ENCODE results near the gene CXADR. TPM values are rescaled to one million over a fixed set of nuclear protein-coding genes. Genes with fewer than 3 reads are reported as not detected.

Gene CXADR
- total RNA-seq, 4 donors from 2014 or later: 1.3 to 29.9 (median 17.9) TPM

DNA sequence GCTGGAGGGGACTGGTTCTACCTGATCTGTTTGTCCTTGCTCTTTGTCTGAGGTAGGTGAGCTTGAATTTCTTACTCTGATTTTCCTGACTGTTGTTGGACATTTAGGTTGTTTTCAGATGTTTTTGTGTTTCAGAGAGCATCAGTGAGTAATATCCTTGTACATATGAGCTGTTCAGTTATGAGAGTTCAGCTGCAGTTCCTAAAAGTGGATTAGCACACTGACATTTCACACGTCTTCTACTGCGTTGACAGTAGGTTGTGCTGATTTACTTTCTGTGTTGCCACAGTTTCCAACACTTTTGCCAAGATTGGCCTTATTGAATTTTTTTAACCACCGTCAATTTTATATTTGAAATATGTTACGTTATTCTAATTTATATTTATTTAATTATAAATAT is 27.7 kb downstream of the CXADR start:
- no peaks in the 10 kb centered on the region for H3K4me1 ChIP-seq
- H3K27ac ChIP-seq: no peak overlapping the region
- H3K9me3 ChIP-seq: no peaks in the 10 kb centered on the region
- no peak for DNase-seq
- no peaks in the 10 kb centered on the region for H3K27me3 ChIP-seq
- no peaks in the 10 kb centered on the region for H3K36me3 ChIP-seq
- TF ChIP-seq, protein P1, sequence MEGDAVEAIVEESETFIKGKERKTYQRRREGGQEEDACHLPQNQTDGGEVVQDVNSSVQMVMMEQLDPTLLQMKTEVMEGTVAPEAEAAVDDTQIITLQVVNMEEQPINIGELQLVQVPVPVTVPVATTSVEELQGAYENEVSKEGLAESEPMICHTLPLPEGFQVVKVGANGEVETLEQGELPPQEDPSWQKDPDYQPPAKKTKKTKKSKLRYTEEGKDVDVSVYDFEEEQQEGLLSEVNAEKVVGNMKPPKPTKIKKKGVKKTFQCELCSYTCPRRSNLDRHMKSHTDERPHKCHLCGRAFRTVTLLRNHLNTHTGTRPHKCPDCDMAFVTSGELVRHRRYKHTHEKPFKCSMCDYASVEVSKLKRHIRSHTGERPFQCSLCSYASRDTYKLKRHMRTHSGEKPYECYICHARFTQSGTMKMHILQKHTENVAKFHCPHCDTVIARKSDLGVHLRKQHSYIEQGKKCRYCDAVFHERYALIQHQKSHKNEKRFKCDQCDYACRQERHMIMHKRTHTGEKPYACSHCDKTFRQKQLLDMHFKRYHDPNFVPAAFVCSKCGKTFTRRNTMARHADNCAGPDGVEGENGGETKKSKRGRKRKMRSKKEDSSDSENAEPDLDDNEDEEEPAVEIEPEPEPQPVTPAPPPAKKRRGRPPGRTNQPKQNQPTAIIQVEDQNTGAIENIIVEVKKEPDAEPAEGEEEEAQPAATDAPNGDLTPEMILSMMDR (IDR thresholded peaks at IDR 0.05): no peak
- intact Hi-C loops (cut with DNase I; ENCODE audit: low total_unique reads): no loop called here
- H3K4me3 ChIP-seq: no peak overlapping the region

DNA sequence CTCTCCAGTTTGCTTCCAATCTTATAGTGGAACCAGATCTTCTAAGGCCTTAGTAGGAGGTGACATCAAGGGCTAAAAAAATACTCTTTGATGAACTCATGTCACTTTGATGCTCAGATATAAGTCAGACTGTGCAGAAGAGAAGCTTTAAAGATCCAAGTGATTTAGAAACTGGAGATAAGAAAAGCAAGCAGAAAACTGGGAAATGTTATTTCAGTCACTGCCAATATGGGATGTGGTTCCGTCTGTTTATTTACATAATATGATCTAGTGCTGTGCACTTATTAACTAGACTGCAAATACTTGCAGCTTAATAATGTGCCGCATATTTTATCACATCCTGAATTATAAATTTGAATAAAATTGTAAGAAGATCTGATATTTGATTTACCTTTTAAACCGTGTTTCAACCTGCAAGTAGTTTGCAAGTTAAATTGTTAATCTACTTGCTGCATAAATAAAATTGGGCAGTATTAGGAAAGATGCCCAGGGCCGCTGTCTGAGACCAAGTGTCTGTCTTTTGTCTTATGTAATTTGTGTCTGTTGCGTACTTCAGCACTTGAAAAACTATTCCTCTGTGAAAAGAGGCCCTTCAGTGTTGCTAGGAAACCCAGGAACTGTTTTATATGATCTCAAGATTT is 29.6 kb downstream of the CXADR start:
- H3K27me3 ChIP-seq: no peaks in the 10 kb centered on the region
- H3K36me3 ChIP-seq: no peaks in the 10 kb centered on the region
- H3K4me3 ChIP-seq: no peak overlapping the region
- peak overlapping the region; percentile 15 to 47 for H3K27ac ChIP-seq
- no peaks in the 10 kb centered on the region for H3K4me1 ChIP-seq
- TF ChIP-seq POLR2A (IDR thresholded peaks at IDR 0.05): no peak
- TF ChIP-seq, protein P1 (IDR thresholded peaks at IDR 0.05): no peak
- no peaks in the 10 kb centered on the region for H3K9me3 ChIP-seq
- DNase-seq: peak in 1 of 2 donors; percentile 21
- intact Hi-C loops (cut with DNase I; ENCODE audit: low total_unique reads): no loop called here

DNA sequence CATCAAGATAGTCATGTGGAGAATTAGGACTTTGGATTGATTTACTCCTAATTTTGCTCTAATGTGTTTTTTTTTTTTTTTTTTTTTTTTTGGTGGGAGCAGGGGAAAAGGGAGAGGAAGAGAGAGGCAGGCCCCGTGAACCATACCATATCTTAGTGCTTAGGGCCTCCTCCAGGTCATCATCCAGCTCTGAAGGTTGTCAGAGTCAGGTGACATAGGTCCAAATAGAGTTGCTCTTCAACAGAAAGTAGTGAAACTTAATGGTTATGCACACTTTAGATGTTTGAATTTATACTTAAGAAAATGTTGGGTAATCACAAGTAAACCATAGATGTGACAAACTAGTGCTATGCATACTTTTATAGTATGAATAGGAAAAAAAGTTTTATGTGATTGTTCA is 32.2 kb downstream of the CXADR start:
- Histone ChIP-seq H3K9me3 (no peaks in the 10 kb centered on the region), H3K36me3 (no peaks in the 10 kb centered on the region), H3K4me3 (no peak overlapping the region), H3K4me1 (no peaks in the 10 kb centered on the region), H3K27me3 (no peaks in the 10 kb centered on the region), H3K27ac (no peak overlapping the region)
- intact Hi-C loops (cut with DNase I; ENCODE audit: low total_unique reads): no loop called here
- DNase-seq: no peak
- no peak for TF ChIP-seq POLR2A (IDR thresholded peaks at IDR 0.05)
- TF ChIP-seq, protein P1 (IDR thresholded peaks at IDR 0.05): no peak

DNA sequence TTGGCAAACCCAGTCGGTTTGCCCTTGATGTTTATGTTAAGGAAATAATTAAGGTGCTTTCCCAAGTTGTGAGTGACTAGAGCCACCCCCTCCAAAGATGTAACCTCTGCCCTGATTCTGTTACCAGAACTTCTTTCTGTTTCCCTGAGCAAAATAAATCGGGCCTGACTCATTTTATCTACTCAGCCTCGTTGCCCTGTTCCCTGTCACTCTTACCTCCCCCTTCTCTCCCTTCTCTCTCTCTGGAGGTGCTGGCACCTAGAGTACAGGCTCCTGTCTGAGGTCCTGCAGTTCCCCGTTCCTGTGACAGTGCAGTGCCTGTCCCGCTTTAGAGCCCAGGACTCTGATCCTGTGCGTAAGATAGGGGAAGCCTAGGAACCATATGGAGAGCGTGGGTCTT is 35.4 kb downstream of the CXADR start:
- Histone ChIP-seq H3K27me3 (no peaks in the 10 kb centered on the region), H3K9me3 (no peaks in the 10 kb centered on the region), H3K36me3 (no peaks in the 10 kb centered on the region), H3K27ac (no peak overlapping the region), H3K4me1 (peaks cover 0 to 4% of the 10 kb centered on the region in 2 donors), H3K4me3 (no peak overlapping the region)
- TF ChIP-seq POLR2A (IDR thresholded peaks at IDR 0.05): no peak
- TF ChIP-seq, protein P1 (IDR thresholded peaks at IDR 0.05): no peak
- intact Hi-C loops (cut with DNase I; ENCODE audit: low total_unique reads): no loop called here
- DNase-seq: no peak

DNA sequence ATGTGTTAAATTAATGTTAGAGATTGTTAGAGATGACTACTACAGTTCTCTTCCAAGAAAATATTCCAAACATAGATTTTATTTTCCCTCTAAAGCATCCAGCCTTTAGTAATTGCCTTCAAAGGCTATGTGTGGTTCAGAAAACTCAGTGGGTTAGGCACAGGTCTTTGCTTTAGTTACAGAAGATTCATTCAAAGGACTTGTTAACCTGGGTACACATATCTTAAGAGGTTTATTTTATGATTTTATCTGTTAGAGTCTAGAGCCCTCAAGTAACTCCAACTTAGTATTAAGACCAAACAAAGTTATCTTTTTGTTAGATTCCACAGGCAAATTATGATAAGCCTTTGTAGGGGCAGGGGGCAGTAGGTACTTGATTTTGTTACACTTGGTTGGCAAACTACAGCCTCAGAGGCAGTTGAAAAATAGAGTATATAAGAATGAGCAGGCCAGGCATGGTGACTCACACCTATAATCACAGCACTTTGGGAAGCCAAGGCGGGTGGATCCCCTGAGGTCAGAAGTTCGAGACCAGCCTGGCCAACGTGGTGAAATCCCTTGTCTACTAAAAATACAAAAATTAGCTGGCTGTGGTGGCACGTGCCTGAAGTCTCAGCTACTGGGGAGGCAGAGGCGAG is 37.9 kb downstream of the CXADR start:
- no peak overlapping the region for H3K4me3 ChIP-seq
- peaks cover 0 to 4% of the 10 kb centered on the region in 2 donors for H3K4me1 ChIP-seq
- intact Hi-C loops (cut with DNase I; ENCODE audit: low total_unique reads): no loop called here
- DNase-seq: no peak
- TF ChIP-seq POLR2A (IDR thresholded peaks at IDR 0.05): no peak
- TF ChIP-seq, protein P1 (IDR thresholded peaks at IDR 0.05): no peak
- no peaks in the 10 kb centered on the region for H3K27me3 ChIP-seq
- H3K27ac ChIP-seq: no peak overlapping the region
- no peaks in the 10 kb centered on the region for H3K36me3 ChIP-seq
- H3K9me3 ChIP-seq: no peaks in the 10 kb centered on the region

Measured in uterus (tissue), 4 donors.